Putamen (tissue), 1 donor: Measurements from ENCODE around the gene FAM98C.

Experiments
- DNase-seq: peaks from one replicate; pipeline ENCODE4 v3.0.0-alpha.2; 2016; ENCODE audit warnings: low spot score

FAM98C gene

GRCh38 chr19:38378866-38379265, 24.0 kb upstream of the FAM98C start:
- no peak for DNase-seq

- no peak for DNase-seq
These were observed 21.8 kb upstream of the FAM98C start for GRCh38 chr19:38381138-38381537.

- no peak for DNase-seq
These were observed 19.7 kb upstream of the FAM98C start for GRCh38 chr19:38383184-38383583.

GRCh38 chr19:38383743-38384142, 19.1 kb upstream of the FAM98C start:
- DNase-seq, result no peak

- no peak for DNase-seq
These were observed 18.5 kb upstream of the FAM98C start for GRCh38 chr19:38384209-38385027.

GRCh38 chr19:38385057-38385803, 17.7 kb upstream of the FAM98C start:
- DNase-seq, result no peak

- DNase-seq, result no peak
These were observed 17.1 kb upstream of the FAM98C start for GRCh38 chr19:38385804-38386257.

GRCh38 chr19:38386300-38386970, 16.5 kb upstream of the FAM98C start:
- DNase-seq, result no peak

GRCh38 chr19:38386971-38387549, 15.8 kb upstream of the FAM98C start:
- DNase-seq, result no peak

- DNase-seq, result peak; percentile 81
These were observed 15.1 kb upstream of the FAM98C start, which contains the start of gene GGN for GRCh38 chr19:38387550-38388348. GGN (minus strand) TSS chr19:38388034; CDS start chr19:38387261, 773 bp downstream.

GRCh38 chr19:38388349-38389100, 14.4 kb upstream of the FAM98C start, which contains the start of gene SPRED3:
SPRED3 (plus strand) TSS chr19:38388697; CDS start chr19:38390303, 1,606 bp downstream.
- no peak for DNase-seq

GRCh38 chr19:38389101-38389925, 13.6 kb upstream of the FAM98C start:
- DNase-seq, result no peak

- DNase-seq, result no peak
These were observed 12.7 kb upstream of the FAM98C start for GRCh38 chr19:38389957-38390924.

GRCh38 chr19:38391911-38392464, 10.9 kb upstream of the FAM98C start:
- DNase-seq, result no peak

GRCh38 chr19:38392707-38393308, 10.1 kb upstream of the FAM98C start:
- DNase-seq, result no peak

GRCh38 chr19:38394488-38394887, 8.4 kb upstream of the FAM98C start:
- no peak for DNase-seq

GRCh38 chr19:38395381-38396114, 7.3 kb upstream of the FAM98C start:
- DNase-seq, result no peak
